NB4 (cell line): ENCODE data around the gene SLC1A4.
A peak's percentile ranks its signal among the peaks of the same experiment; 100 is the strongest.

ENCODE experiments used
- DNase-seq: peaks from one replicate; pipeline ENCODE4 v3.0.0; 2010; ENCODE audit warnings: low read depth
- H3K4me3 ChIP-seq: one replicate; pipeline ENCODE4 v1.5.1; 2011; ENCODE audit warnings: mild to moderate bottlenecking, low read depth, low read length, moderate library complexity
- CTCF ChIP-seq: IDR thresholded peaks from one replicate; pipeline ENCODE4 v1.5.1; 2012; ENCODE audit warnings: low read depth, low read length
- MAX ChIP-seq: IDR thresholded peaks from 2 replicates; pipeline ENCODE4 v1.6.1; 2011; ENCODE audit warnings: low read depth, low read length
- MYC ChIP-seq: IDR thresholded peaks from 2 replicates; pipeline ENCODE4 v1.6.1; 2011; ENCODE audit warnings: low read depth, low read length
- POLR2A ChIP-seq: IDR thresholded peaks from 2 replicates; pipeline ENCODE4 v1.6.1; 2011; ENCODE audit warnings: mild to moderate bottlenecking; ENCODE audit not compliant: insufficient read length; ENCODE audit errors: extremely low read depth

SLC1A4 gene

GRCh38 chr2:64992218-64992617 is 3.0 kb downstream of the SLC1A4 start:
- peak overlapping the region; percentile 21 for H3K4me3 ChIP-seq
- TF ChIP-seq MYC (no peak), CTCF (no peak), MAX (no peak), POLR2A (no peak)
- no peak for DNase-seq

GRCh38 chr2:64992990-64993389 is 3.8 kb downstream of the SLC1A4 start:
- peak overlapping the region; percentile 36 for H3K4me3 ChIP-seq
- TF ChIP-seq POLR2A (no peak), CTCF (no peak), MAX (no peak), MYC (no peak)
- DNase-seq: no peak

GRCh38 chr2:64995041-64995440 is 5.8 kb downstream of the SLC1A4 start:
- DNase-seq: no peak
- no peak for TF ChIP-seq MAX
- TF ChIP-seq MYC: no peak
- no peak for TF ChIP-seq POLR2A
- no peak for TF ChIP-seq CTCF
- no peak overlapping the region for H3K4me3 ChIP-seq

GRCh38 chr2:64996871-64997307 is 7.7 kb downstream of the SLC1A4 start:
- no peak overlapping the region for H3K4me3 ChIP-seq
- TF ChIP-seq MAX (no peak), CTCF (no peak)
- no peak for DNase-seq

GRCh38 chr2:64998658-64999061 is 9.5 kb downstream of the SLC1A4 start:
- H3K4me3 ChIP-seq: no peak overlapping the region
- DNase-seq: no peak
- TF ChIP-seq MAX (no peak), MYC (no peak), CTCF (no peak), POLR2A (no peak)

GRCh38 chr2:64999754-65000153 is 10.6 kb downstream of the SLC1A4 start:
- TF ChIP-seq CTCF (no peak), POLR2A (no peak), MYC (no peak), MAX (no peak)
- H3K4me3 ChIP-seq: no peak overlapping the region
- DNase-seq: no peak
